ENCODE data around the gene ABCG8. TPM values are rescaled to one million over a fixed set of nuclear protein-coding genes. Genes with fewer than 3 reads are reported as not detected.

Gene ABCG8
- total RNA-seq, 4 donors from 2014 or later = 0.07 TPM; not detected in 3

DNA sequence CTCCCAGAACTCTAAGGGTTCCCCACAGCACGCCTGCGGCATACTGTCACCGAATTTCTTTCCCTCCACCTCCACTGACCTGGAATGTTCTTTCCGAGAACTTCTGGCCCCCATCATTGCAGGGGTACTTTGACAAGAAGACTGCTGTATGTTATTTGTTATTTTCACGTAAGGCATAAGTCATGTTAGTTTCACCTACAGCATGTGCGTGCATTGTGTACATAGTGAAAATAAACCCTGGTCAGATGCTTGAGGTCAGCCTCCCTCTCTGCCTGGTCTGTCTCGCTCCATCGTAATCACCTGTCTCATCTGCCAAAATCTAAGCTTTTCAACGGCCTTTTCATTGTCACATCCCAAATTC is 4.1 kb downstream of the ABCG8 start:
- H3K4me1 ChIP-seq = no peaks in the 10 kb centered on the region
- TF ChIP-seq POLR2A (IDR thresholded peaks at IDR 0.05) = no peak
- TF ChIP-seq, protein P1, sequence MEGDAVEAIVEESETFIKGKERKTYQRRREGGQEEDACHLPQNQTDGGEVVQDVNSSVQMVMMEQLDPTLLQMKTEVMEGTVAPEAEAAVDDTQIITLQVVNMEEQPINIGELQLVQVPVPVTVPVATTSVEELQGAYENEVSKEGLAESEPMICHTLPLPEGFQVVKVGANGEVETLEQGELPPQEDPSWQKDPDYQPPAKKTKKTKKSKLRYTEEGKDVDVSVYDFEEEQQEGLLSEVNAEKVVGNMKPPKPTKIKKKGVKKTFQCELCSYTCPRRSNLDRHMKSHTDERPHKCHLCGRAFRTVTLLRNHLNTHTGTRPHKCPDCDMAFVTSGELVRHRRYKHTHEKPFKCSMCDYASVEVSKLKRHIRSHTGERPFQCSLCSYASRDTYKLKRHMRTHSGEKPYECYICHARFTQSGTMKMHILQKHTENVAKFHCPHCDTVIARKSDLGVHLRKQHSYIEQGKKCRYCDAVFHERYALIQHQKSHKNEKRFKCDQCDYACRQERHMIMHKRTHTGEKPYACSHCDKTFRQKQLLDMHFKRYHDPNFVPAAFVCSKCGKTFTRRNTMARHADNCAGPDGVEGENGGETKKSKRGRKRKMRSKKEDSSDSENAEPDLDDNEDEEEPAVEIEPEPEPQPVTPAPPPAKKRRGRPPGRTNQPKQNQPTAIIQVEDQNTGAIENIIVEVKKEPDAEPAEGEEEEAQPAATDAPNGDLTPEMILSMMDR (IDR thresholded peaks at IDR 0.05 in 4 of 5, conservative IDR thresholded peaks at IDR 0.05 in 1 of 5) = no peak
- H3K27me3 ChIP-seq = no peaks in the 10 kb centered on the region
- in situ Hi-C loops (cut with MboI; ENCODE audit: low sequenced_read_pairs in 4 of 4) (no loop called here), intact Hi-C loops (cut with DNase I; ENCODE audit: low total_unique reads) (no loop called here)
- no peak overlapping the region for H3K4me3 ChIP-seq
- no peak for ATAC-seq
- no peaks in the 10 kb centered on the region for H3K9me3 ChIP-seq
- DNase-seq = no peak
- H3K27ac ChIP-seq = no peak overlapping the region
- H3K36me3 ChIP-seq = no peaks in the 10 kb centered on the region

DNA sequence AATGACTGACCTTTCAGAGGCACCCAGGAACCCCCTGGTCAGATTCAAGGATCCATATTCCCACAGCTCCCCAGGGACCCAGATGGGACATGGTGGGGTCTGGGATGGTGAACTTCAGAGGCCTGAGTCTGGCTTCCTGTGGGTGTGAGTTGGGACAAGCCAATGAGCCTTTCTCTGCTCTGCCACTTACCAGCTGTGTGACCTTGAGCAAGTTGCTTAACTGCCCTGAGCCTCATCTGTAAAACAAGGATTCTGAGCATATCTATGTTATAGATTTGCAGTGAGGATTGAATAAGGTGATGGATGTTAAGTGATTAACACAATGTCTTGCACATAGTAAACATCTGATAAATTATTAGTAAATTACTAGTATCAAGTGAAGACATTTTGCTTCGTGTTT is 6.4 kb downstream of the ABCG8 start:
- ATAC-seq (no peak), DNase-seq (no peak)
- no peaks in the 10 kb centered on the region for H3K36me3 ChIP-seq
- intact Hi-C loops (cut with DNase I; ENCODE audit: low total_unique reads) = no loop called here
- TF ChIP-seq, protein P1 (IDR thresholded peaks at IDR 0.05 in 4 of 5, conservative IDR thresholded peaks at IDR 0.05 in 1 of 5) = no peak
- TF ChIP-seq POLR2A (IDR thresholded peaks at IDR 0.05) = no peak
- H3K4me1 ChIP-seq = no peaks in the 10 kb centered on the region
- H3K27me3 ChIP-seq = no peaks in the 10 kb centered on the region
- no peak overlapping the region for H3K4me3 ChIP-seq
- no peaks in the 10 kb centered on the region for H3K9me3 ChIP-seq
- in situ Hi-C loops (cut with MboI; ENCODE audit: low sequenced_read_pairs in 4 of 4) = no loop called here
- no peak overlapping the region for H3K27ac ChIP-seq

DNA sequence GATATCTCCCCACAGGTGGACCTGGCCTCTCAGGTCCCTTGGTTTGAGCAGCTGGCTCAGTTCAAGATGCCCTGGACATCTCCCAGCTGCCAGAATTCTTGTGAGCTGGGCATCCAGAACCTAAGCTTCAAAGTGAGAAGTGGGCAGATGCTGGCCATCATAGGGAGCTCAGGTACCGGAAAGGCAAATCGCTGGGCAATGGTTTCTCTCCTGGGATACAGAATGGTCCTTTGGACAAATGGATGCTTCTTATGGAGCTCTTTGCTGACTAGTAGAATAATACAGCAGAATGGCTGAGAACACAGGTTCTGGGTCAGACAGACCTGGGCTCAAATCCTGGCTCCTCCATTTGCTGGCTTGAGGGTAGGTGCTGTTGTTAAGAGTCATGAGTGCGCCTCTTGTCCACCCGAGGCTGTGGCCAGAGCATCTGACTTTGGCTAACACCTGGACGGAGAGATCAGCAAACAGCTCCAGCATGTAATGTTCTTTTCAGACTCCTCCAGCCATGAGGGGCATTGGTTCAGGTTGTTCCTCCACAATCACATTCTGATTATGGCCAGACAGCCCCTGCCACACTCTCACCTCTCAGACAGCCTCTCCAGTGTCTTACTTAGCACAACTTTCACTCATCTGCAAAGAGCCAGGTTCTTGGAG is 7.5 kb downstream of the ABCG8 start:
- ATAC-seq = no peak
- Histone ChIP-seq H3K27me3 (no peaks in the 10 kb centered on the region), H3K27ac (no peak overlapping the region), H3K36me3 (no peaks in the 10 kb centered on the region), H3K4me3 (no peak overlapping the region), H3K9me3 (no peaks in the 10 kb centered on the region), H3K4me1 (no peaks in the 10 kb centered on the region)
- intact Hi-C loops (cut with DNase I; ENCODE audit: low total_unique reads) (no loop called here), in situ Hi-C loops (cut with MboI; ENCODE audit: low sequenced_read_pairs in 4 of 4) (no loop called here)
- no peak for DNase-seq
- TF ChIP-seq POLR2A (IDR thresholded peaks at IDR 0.05) = no peak
- TF ChIP-seq, protein P1 (IDR thresholded peaks at IDR 0.05 in 4 of 5, conservative IDR thresholded peaks at IDR 0.05 in 1 of 5) = no peak

DNA sequence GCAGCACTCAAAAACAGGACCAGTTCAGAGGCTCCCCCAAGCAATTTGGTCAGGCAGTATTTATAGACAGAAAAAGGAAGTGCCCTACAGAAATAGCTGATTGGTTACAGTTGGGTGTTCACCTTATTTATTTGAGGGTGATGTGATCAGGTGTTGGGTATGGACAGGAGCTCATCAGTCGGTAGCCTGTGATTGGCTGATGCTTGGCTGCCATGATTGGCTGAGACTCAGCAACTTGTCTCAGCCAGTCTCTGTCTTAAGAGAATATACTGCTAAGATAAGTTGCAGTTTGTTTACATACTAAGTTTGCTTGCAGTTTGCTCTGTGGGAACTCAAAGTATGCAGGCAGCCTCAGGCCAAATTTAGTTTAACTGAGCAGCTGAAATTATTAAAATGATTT is 9.4 kb downstream of the ABCG8 start:
- DNase-seq (no peak), ATAC-seq (no peak)
- H3K4me3 ChIP-seq = no peak overlapping the region
- intact Hi-C loops (cut with DNase I; ENCODE audit: low total_unique reads) (no loop called here), in situ Hi-C loops (cut with MboI; ENCODE audit: low sequenced_read_pairs in 4 of 4) (no loop called here)
- no peaks in the 10 kb centered on the region for H3K36me3 ChIP-seq
- H3K9me3 ChIP-seq = no peaks in the 10 kb centered on the region
- no peaks in the 10 kb centered on the region for H3K4me1 ChIP-seq
- no peak overlapping the region for H3K27ac ChIP-seq
- no peak for TF ChIP-seq POLR2A (IDR thresholded peaks at IDR 0.05)
- no peaks in the 10 kb centered on the region for H3K27me3 ChIP-seq

DNA sequence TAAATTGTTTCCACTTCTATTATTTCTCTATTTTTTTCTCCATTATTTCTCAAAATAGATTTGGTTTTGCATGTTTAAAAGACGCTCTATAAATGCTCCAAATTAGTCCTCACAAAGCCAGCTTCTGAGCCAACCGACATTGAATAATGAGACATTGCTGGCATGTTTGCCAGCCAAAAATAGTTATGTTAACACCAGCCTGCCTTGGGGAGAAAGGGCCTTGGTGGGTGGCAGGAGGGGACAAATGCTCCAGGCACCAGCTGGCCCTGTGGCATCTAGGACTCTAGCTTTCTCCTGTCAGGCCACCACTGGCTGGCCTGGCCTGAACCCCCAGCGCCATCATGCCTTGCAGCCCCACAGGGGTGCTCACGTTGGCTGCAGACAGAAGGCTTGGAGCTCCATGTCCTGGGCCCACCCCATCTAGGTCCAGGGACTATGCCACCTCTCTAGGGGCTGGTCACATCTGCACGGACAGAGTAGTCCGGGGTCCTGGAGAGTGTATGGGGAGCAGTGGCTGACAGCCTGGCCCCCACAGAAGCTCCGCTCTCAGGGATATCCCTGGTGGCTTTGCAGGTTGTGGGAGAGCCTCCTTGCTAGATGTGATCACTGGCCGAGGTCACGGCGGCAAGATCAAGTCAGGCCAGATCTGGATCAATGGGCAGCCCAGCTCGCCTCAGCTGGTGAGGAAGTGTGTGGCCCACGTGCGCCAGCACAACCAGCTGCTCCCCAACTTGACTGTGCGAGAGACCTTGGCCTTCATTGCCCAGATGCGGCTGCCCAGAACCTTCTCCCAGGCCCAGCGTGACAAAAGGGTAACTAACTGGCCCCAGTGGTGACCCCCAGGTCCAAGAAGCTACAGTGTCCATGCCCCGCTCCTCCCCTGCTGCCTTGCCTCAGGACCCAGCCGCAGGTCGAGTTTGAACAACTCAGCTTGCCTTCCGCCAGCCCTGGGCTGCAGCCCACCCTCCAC is 12.5 kb downstream of the ABCG8 start:
- H3K27me3 ChIP-seq = peaks cover 0 to 17% (median 0%) of the 10 kb centered on the region in 3 donors
- in situ Hi-C loops (cut with MboI; ENCODE audit: low sequenced_read_pairs in 4 of 4) (no loop called here), intact Hi-C loops (cut with DNase I; ENCODE audit: low total_unique reads) (no loop called here)
- no peak overlapping the region for H3K27ac ChIP-seq
- no peaks in the 10 kb centered on the region for H3K36me3 ChIP-seq
- TF ChIP-seq, protein P1 (IDR thresholded peaks at IDR 0.05 in 4 of 5, conservative IDR thresholded peaks at IDR 0.05 in 1 of 5) = no peak
- TF ChIP-seq POLR2A (IDR thresholded peaks at IDR 0.05) = no peak
- no peaks in the 10 kb centered on the region for H3K9me3 ChIP-seq
- no peaks in the 10 kb centered on the region for H3K4me1 ChIP-seq
- no peak overlapping the region for H3K4me3 ChIP-seq
- DNase-seq = no peak
- no peak for ATAC-seq

All from gastrocnemius medialis (tissue), 4 donors.